Measurements from ENCODE around the gene ANKK1.

Gene ANKK1

DNA sequence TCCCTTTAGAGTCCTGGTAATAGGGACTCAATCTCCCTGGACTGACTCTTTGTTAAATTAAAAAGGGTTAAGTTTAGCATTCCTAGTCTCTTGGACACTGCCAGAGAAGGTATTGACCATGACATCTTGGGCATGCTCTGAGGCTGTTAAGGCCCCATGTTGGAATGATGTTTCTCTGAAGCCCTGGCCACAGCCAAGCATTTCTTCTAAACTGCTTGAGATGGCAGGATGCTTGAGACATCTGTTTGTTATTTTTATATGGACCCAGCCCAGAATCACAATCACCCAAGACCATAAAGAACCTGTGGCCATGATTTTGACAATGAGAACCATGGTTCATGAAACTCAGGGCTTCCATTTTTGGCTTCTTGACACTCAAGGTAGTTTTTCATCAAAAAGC is 5.5 kb upstream of the ANKK1 start:
- DNase-seq = no peak

DNA sequence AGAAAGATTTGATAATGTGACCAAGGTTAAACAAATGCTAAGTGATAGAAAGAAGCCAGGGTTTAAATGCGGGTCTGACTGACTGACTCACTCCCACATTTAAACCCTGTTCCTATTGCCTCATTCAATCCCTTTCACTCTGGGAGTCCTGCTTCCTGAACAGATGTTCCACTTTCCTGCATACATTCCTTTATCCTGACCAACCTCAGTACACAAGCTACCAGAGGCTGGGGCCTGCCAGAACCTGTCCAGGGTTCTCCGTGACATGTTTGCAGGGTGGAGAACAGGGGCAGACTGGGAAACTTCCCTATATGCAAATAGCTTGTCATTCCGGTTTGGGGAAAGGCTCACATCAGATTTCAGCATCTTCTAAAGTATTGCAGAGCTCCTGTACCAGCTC is 3.0 kb upstream of the ANKK1 start:
- peak; percentile 70 for DNase-seq

GRCh38 chr11:113385749-113386148 is 1.8 kb upstream of the ANKK1 start:
- no peak for DNase-seq

DNA sequence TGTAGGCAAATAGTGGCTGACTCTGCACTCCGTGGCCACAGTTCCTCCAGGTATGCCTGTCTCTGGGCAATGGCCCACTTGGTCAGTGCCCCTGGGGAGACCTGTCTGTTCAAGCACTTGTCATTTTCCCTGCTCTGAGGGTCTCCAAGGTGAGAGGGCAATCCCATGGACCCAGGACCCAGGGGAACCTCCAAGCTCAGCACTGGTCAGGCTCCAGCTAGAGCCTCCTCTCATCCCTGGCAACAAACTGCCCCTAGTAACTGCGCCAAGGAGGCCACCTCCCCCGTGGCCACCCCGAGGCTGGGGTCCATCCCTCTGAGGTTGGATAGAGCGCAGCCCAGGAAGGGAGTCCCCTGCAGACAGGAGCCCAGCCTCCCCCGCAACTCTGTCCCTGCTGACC is 713 bp upstream of the ANKK1 start:
- DNase-seq = no peak

DNA sequence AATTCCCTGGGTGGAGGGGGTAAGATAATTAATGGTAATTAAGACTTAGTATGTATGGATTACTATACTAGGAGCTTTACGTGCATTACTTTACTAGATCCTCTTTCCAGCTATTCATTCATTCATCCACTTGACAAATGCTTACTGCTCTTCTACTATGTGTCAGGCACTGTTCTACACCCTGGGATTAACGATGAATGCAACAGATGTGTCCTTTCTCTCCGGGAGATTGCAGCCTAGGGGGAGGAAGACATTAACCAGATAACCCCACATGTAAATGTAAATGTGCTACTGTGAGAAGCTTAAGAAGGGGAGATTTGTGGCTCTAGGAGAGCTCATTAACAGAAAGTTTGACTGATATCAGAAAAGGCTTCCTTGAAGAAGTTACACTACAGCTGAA is 1.7 kb downstream of the ANKK1 start:
- DNase-seq = peak; percentile 100

- DNase-seq = no peak
These were observed 4.8 kb downstream of the ANKK1 start for GRCh38 chr11:113392236-113392921.

DNA sequence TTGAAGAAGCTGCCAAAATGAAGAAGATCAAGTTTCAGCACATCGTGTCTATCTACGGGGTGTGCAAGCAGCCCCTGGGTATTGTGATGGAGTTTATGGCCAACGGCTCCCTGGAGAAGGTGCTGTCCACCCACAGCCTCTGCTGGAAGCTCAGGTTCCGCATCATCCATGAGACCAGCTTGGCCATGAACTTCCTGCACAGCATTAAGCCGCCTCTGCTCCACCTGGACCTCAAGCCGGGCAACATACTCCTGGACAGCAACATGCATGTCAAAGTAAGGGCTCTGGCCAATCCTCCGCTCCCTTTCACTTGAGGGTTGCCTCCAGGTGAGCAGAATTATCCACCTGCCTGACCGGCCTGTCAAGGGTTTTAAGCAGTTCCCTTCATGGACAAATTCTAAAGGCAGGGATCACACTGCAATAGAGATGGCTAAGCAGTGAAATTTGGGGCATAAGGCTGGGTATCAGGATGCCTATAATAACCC is 6.0 kb downstream of the ANKK1 start:
- DNase-seq = no peak

DNA sequence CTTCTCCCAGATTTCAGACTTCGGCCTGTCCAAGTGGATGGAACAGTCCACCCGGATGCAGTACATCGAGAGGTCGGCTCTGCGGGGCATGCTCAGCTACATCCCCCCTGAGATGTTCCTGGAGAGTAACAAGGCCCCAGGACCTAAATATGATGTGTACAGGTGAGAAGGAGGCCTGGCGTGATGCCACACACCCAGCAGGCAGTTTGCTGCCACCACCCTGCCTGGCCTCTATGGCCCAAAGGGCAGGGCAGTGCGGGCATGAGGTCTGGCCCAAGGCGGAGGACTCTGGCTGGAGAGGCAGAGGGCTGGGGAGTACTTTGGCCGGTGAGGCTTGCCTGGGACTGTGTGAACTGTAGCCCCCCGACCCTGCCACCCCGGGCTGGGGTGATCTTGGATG is 7.3 kb downstream of the ANKK1 start:
- no peak for DNase-seq

- no peak for DNase-seq
These were observed 8.3 kb downstream of the ANKK1 start for GRCh38 chr11:113395782-113396336.

GRCh38 chr11:113396690-113397089 is 9.1 kb downstream of the ANKK1 start:
- no peak for DNase-seq

GRCh38 chr11:113397212-113397611 is 9.6 kb downstream of the ANKK1 start:
- DNase-seq = no peak

DNA sequence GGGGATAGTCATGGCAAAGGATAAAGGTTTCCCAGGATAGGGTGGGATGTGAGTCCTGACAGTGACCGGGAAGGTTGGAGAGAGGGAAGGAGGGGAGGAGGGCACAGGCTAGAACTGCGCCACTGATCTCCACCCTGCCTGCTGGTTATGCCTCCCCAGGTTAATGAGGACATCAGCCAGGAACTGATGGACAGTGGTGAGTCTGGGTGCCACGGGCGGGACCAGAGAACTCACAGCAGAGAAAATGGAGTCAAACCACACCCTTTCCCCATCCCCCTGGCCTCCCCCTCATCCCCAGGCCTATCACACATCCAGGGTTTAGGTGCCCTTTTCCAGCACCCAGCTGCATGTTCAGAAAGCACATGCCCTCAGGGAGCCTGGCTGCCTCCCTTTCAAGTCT is 10.2 kb downstream of the ANKK1 start:
- no peak for DNase-seq

DNA sequence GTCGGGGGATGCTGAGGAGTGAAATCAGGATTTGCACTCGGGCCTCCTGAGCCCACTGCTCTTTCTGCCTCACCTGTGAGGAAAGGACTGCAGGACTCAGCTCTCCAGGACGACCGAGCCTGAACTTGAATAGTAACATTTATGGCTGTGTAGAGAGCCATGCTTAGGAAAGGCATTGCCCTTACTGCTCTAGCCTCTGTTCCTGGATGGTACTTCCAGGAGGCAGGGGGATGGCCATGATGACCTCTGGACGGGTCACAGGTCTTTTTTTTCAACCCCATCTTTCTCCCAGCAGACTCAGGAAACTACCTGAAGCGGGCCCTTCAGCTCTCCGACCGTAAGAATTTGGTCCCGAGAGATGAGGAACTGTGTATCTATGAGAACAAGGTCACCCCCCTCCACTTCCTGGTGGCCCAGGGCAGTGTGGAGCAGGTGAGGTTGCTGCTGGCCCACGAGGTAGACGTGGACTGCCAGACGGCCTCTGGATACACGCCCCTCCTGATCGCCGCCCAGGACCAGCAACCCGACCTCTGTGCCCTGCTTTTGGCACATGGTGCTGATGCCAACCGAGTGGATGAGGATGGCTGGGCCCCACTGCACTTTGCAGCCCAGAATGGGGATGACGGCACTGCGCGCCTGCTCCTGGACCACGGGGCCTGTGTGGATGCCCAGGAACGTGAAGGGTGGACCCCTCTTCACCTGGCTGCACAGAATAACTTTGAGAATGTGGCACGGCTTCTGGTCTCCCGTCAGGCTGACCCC is 11.3 kb downstream of the ANKK1 start:
- DNase-seq = no peak

DNA sequence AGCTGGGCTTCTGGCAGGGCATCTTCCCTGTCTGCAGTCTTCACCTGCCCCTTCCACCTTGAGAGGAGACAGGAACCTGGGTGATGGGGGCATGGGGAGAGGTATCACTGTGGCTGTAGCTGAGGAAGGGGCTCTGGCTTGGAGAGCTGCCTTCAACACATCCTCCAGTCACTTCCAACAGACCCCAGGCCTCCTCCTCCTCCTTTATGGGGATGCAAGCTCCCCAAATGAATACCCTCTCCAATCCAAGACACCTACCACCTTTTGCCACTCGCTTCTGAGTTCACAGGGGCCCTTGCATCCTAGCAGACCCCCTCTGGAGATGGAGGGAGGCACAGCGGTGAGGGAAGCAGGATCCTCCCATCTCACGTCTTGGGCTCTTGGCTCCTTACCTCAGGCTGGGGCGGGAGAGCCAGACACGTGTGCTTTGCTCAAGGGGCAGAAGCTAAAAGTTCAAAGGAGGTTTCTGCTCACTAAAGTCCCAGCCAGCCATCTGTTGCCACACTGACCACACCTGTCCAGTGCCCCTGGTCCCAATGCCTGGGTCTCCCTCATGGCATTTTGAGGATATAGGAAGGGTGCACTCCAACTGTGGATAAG is 13.2 kb downstream of the ANKK1 start:
- no peak for DNase-seq

GRCh38 chr11:113401718-113402117 is 14.1 kb downstream of the ANKK1 start:
- DNase-seq = no peak

DNA sequence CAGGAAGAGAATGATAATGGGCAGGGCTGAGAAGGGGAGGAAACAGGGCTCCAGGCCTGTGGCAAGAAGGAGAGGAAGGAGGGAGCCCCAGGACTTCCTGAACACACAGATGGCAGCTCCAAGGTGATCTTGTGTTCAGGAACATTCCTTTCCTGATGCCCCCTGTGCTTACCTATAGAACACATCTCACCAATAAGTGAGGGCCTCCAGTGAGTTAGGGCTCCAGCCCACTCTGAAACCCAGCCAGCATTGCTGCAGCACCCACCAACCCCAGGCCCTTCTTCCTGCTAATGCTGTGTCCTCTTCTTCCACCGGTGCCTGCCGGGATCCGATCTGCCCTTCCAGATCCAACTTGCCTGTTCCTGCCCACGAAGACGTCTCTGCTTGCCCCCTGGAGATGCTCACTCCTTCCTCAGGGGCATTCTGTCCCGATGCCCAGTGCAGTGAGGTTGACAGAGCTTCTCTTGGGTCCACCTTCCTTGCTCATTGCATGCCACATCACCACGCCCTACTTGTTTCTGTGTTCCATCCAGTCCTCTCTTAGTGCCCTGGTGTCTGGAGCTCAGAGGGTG is 17.4 kb downstream of the ANKK1 start:
- DNase-seq = peak; percentile 19

- no peak for DNase-seq
These were observed 18.3 kb downstream of the ANKK1 start for GRCh38 chr11:113405724-113406478.

DNA sequence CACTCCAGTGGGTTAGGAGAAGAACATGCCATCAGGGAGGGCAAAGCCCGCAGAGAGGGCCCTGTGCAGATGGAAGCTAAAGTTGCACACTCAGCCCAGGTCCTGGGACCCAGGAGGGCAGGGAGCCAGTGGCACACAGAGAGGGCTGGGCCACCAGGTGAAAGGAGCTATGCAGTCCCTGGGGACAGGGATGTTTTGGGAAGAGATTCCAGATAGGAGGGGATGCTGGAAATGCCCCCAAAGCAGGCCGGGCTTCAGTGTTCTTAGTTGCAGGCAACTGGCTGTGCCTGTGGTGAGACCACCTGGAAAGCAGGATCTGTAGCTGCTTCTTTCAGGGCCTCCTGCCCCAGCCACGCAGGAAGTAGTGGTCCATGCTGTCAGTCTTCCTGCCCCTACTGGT is 19.6 kb downstream of the ANKK1 start:
- DNase-seq = no peak

DNA sequence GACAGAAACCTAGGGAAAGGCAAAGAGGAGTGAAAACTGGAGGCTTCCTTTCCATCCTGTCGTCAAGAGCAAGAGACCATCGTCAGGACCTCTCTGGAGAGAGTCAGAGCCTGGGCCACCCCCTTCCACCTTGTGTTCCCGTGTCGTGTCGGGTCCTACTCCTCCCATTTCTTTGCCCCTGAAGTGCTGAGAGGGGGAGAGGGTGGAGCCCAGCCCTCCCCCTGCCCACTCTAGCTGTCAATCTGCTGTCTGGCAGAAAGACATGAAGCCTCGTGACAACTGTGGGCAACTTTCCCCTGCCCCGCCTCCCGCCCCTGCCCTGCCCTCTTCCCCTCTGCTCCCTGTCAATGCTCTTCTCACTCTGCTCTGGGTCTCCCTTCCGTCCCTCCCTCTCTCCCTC is 20.6 kb downstream of the ANKK1 start:
- DNase-seq = peak; percentile 11

DNA sequence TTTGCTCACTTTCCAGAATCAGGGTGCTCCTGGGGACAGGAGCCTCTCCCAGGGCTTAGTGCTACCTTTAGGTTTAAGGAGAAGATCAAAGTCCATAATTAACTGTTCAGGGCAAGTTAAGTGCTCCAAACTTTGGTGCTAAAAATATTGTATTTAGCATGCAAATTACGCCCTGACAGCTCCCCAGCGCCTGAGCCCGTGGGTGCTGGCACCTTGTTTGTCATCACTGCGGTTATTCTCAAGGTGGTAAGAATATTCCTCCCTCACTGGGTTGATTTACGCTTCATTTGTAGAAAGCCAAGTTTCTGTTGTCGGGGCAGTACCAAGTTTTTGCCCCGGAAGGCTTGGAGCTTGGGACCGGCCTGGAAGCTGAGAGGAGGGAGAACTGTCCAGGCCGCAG is 21.3 kb downstream of the ANKK1 start:
- no peak for DNase-seq

DNA sequence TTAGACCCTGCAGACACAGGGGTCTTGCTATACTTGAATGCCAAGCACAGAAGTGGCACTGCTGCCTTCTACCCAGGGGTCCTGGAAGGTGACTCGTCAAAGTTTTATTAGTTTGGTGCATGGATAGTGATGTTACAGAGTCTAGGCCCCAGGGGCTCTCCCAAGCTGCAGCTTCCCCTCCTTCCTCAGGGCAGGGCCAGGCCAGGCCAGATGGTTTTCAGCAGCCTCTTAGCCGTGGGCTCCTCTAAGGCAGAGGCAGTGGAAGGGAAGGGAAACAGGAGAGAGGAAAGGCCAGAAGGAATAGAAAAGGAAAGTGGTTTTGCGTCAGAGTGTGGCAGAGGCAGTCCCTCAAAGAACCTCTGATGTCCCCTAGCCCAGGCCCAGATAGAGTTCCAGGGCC is 21.9 kb downstream of the ANKK1 start:
- no peak for DNase-seq

- DNase-seq = no peak
These were observed 23.0 kb downstream of the ANKK1 start for GRCh38 chr11:113410414-113411135.

Data from NCI-H82 (cell line).